ENCODE results near the gene PRPF39.

Gene PRPF39

GRCh38 chr14:45082420-45082819 lies 1.5 kb upstream of the PRPF39 start:
- no peak for DNase-seq (ENCODE audit: low spot score)

DNA sequence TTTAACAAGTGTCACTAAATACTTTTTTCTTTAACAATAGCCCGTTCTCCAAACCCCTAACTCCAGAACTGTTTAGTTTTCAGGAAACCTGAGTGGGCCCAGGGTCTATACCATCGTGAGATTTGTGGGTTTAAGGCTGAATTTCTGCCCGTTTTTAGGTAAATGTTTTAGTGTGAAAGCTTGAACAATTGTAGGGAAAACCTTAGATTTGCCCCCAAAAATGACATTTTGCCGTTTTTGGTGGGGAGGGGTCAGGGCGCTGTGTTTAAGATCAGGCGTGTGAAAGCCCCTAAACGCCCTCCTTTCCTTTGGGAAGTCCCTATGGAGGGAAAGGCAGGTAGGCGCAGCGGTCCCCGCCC lies 320 bp upstream of the PRPF39 start:
- DNase-seq (ENCODE audit: low spot score) = no peak

DNA sequence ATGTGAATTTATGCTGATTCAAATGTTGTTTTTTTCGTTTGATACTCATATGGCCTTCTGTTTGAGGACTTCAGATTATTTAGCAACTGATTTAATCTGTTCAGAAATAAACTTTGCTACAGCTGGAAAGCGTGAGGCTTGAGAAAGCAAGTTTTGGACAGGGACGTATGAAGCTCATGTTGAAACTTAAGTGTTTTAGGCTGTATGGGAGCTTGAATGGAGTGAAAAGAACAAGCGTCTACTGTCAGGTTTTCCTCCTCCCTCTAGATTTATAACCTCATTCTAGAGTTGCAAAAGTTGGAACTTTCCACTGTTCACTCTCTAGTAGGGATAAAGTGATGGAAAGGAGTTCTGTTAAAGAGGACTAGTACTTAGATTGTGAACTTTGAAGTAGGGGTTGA lies 1.0 kb downstream of the PRPF39 start:
- peak; percentile 5 for DNase-seq (ENCODE audit: low spot score)

GRCh38 chr14:45089813-45090212 lies 5.9 kb downstream of the PRPF39 start:
- DNase-seq (ENCODE audit: low spot score) = peak; percentile 39

- DNase-seq (ENCODE audit: low spot score) = peak; percentile 25
Observed at GRCh38 chr14:45091710-45092109, 7.8 kb downstream of the PRPF39 start.

GRCh38 chr14:45094275-45094674 lies 10.4 kb downstream of the PRPF39 start:
- no peak for DNase-seq (ENCODE audit: low spot score)

DNA sequence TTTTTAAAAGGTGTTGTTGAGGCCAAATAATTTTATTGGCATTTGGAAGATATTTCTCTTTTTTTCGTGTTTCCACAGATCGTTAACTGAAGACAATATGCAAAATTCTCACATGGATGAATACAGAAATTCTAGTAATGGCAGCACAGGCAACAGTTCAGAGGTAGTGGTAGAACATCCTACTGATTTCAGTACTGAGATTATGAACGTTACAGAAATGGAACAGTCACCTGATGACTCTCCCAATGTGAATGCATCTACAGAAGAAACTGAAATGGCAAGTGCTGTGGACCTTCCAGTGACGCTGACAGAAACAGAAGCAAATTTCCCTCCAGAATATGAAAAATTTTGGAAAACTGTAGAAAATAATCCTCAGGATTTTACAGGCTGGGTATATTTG lies 11.2 kb downstream of the PRPF39 start:
- no peak for DNase-seq (ENCODE audit: low spot score)

GRCh38 chr14:45096218-45096617 lies 12.3 kb downstream of the PRPF39 start:
- DNase-seq (ENCODE audit: low spot score) = no peak

DNA sequence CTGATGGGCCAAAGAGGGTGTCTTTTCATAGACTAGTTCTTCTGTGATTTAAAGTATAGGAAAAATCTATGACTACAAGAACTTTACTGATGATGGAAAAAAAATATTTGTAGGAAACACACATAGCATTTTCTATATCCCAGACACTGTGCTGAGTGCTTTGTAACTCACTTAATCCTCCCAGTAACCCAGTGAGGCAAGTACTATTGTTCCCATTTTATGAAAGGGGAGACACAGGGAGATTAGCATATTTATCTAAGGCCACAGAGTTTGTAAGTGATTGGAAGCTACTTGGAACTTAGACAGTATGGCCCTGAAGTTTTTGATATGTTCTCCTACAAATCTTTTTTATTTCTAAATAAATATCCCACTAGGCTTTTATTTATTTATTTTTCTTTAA lies 19.9 kb downstream of the PRPF39 start:
- DNase-seq (ENCODE audit: low spot score) = no peak

- no peak for DNase-seq (ENCODE audit: low spot score)
Observed at GRCh38 chr14:45104561-45104960, 20.6 kb downstream of the PRPF39 start.

DNA sequence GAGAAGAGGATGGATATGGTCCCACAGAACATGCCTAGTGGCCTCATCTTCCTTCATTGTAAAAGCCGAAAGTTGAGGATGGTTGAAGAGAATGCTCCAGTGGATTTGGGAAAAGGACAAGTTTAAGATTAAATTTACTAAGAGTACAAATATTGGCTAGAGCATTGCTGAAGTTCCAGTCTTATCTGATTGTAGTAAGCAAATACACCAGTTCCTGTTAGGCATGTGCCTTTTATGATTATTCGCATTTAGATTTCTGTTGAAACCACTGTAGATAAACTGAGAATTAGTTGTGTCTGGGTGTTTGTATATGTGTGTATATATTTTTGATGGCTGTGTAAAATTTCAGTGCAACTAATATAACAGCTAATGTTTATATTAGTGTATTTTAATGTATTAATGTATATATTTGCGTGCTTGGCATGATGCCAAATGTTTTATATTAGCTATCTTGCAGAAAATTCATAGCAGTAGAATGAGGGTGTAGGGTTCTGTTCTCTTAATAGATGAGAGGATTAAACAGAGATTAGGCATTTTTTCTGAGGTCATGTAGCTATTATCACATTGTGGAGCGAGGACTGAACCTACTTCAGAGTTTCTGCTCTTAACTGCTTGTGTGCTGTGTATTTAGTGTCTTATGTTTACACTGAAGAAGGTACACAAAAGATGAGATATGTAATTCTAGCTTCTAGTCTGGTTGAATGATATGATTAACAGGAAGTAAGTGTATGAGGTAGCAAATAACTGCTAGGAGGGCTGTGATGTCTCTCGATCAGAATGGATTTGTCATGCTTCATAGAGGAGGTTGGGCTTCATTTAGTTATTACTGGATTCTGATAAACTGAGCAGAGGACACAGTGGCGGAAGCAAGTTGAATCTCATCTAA lies 29.2 kb downstream of the PRPF39 start:
- no peak for DNase-seq (ENCODE audit: low spot score)

GRCh38 chr14:45114327-45114726 lies 30.4 kb downstream of the PRPF39 start:
- no peak for DNase-seq (ENCODE audit: low spot score)

DNA sequence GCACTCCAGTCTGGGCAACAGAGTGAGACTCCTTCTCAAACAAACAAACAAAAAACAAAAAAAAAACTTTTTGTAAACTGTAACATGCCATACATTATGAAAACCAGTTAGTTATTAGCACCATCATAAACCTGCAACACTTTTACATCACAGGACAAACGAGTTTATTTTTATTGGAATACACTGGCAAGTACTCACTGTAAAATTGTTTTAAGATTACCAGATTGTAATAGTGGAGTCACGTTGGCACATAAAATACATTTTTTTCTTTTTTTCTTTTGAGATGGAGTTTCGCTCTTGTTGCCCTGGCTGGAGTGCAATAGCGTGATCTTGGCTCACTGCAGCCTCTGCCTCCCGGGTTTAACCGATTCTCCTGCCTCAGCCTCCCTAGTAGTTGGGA lies 34.7 kb downstream of the PRPF39 start:
- DNase-seq (ENCODE audit: low spot score) = no peak

GRCh38 chr14:45120096-45120495 lies 36.2 kb downstream of the PRPF39 start:
- DNase-seq (ENCODE audit: low spot score) = no peak

DNA sequence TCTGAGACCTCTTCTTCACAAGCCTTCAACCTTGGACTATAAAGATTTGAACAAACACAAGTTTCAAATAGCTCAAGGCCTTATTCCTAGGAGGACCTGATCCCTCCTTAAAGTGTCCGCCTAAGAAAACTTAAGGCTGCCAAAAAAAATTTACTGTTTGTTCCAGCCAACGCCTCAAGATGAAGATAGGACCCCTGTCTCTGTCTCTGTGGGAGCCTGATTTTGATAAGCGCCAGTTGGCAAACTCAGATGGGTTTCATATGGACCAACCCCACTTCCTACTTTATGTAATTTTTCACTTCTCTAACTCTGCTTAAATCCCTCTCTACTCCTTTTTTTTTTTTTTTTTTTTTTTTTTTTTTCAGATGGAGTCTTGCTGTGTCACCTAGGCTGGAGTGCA lies 39.4 kb downstream of the PRPF39 start:
- DNase-seq (ENCODE audit: low spot score) = no peak

- DNase-seq (ENCODE audit: low spot score) = no peak
Observed at GRCh38 chr14:45125754-45126153, 41.8 kb downstream of the PRPF39 start.

GRCh38 chr14:45128963-45129629 lies 45.2 kb downstream of the PRPF39 start:
- no peak for DNase-seq (ENCODE audit: low spot score)

DNA sequence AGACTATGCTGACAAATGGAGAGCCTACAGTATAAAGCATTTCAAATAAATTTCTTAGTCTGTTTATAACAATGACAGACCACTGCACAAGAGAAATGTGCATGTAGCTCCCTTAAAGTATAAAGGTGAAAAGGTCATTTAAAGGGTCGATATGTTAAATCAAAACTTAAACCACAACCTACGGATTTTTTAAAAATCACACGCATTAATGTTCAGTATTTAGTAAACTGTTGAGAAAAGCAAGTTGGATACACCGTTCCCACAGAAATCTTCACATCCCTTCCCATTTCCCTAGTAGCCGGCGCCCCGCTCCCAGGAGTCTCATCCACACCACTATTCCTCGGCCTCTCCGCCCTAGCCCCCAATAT lies 49.8 kb downstream of the PRPF39 start:
- DNase-seq (ENCODE audit: low spot score) = no peak

DNA sequence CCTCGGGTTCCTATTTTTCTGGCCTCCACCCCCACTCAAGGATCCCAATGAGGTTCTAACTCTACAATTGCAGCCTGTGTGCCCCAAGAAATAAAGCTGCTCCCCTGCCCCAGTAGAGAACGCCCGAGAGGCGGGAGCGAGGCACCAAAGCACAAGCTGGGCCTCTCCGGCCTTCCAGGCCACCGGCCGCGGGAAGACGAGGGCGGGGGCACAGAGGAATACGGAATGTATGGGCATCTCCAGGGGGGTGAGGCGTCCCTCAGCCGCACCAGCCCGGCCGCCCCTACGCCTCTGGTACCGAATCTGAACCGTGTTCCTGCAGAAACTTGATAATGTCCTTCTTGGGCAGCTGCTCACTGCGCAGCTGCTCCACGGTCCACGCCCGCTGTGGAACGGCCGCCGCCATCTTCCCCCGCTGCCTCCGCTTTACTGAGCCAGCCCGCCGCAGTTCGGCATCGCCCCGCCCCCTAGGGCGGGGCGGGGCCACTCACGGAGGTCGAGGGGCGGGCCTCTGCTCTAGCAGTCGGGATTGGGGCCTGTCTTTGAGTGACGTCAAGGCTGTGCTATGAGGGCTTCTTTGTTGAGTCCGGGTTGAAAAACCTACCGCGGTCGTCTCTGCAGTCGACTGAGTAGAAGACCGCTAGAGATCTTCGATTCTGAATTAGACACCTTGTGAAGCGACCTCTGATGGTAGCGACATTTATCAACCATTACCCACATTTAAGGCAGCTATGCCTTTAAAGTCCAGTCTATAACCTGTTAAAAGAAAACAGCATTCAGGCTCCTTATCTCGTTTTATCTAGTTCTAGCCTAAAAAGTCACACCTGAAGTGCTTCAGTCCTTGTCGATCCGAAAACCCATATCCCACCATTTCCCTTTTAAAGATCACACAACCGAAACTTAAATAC lies 50.4 kb downstream of the PRPF39 start, which contains the start of gene FKBP3:
Gene FKBP3 (minus strand): TSS at position 431 of the 908 bp plus-strand sequence. CDS start 25 bp downstream, at position 406.
- peak; percentile 99 for DNase-seq (ENCODE audit: low spot score)

GRCh38 chr14:45135156-45135555 lies 51.2 kb downstream of the PRPF39 start:
- no peak for DNase-seq (ENCODE audit: low spot score)

GRCh38 chr14:45135659-45136395 lies 51.9 kb downstream of the PRPF39 start, which contains the start of gene FANCM:
Gene FANCM, plus strand, starts transcription at chr14:45135930. Its CDS starts 102 bp downstream, at chr14:45136032.
- peak; percentile 96 for DNase-seq (ENCODE audit: low spot score)

DNA sequence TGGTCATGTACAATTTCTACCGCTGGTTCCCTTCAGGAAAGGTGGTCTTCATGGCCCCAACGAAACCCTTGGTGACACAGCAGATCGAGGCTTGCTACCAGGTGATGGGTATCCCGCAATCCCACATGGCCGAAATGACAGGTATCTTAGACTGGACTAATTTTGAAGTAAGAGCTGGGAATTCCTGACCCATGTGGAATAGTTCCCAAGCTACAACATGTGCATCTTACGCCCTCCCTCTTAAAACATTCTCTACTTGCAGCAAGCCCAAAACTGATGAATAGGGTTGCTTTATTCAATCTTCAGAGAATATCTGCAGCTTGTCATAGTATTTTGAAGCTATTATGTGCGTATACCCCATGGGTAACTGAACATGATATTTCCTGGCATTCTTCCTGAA lies 52.5 kb downstream of the PRPF39 start:
- no peak for DNase-seq (ENCODE audit: low spot score)

All from AG08395 (cell line).